H9 (cell line): ENCODE data around the gene RBMS3. TPM values are rescaled to one million over a fixed set of nuclear protein-coding genes. Genes with fewer than 3 reads are reported as not detected.

Experiments
- DNase-seq: peaks from one replicate; pipeline ENCODE4 v3.0.0-alpha.2; 2017
- H2AFZ ChIP-seq: one replicate; pipeline ENCODE4 v1.6.1; 2013; ENCODE audit warnings: mild to moderate bottlenecking, low read length, control low read depth, moderate library complexity
- H2AK5ac ChIP-seq: 2 replicates; pipeline ENCODE4 v1.6.1; 2013; ENCODE audit warnings: low read length, control low read depth, mixed read lengths; ENCODE audit not compliant: insufficient read length
- H2BK120ac ChIP-seq: one replicate; pipeline ENCODE4 v1.6.1; 2013; ENCODE audit warnings: low read depth, mild to moderate bottlenecking, low read length, control low read depth, inconsistent platforms; ENCODE audit not compliant: poor library complexity, severe bottlenecking
- H2BK12ac ChIP-seq: 2 replicates; pipeline ENCODE4 v1.6.1; 2013; ENCODE audit warnings: low read length, control low read depth, mixed read lengths, low read depth; ENCODE audit not compliant: insufficient read length
- H2BK15ac ChIP-seq: 2 replicates; pipeline ENCODE4 v1.6.1; 2013; ENCODE audit warnings: low read depth, low read length, control low read depth
- H2BK20ac ChIP-seq: one replicate; pipeline ENCODE4 v1.6.1; 2013; ENCODE audit warnings: low read depth, mild to moderate bottlenecking, low read length, control low read depth, inconsistent platforms; ENCODE audit not compliant: poor library complexity, severe bottlenecking
- H2BK5ac ChIP-seq: 2 replicates; pipeline ENCODE4 v1.6.1; 2013; ENCODE audit warnings: low read length, control low read depth, mixed read lengths; ENCODE audit not compliant: insufficient read length
- H3K14ac ChIP-seq: 2 replicates; pipeline ENCODE4 v1.6.1; 2013; ENCODE audit warnings: low read length, control low read depth; ENCODE audit not compliant: insufficient read depth
- H3K18ac ChIP-seq: 2 replicates; pipeline ENCODE4 v1.6.1; 2013; ENCODE audit warnings: low read depth, mild to moderate bottlenecking, mixed read lengths, low read length, control low read depth; ENCODE audit not compliant: insufficient read length
- H3K23ac ChIP-seq: 2 replicates; pipeline ENCODE4 v1.6.1; 2013; ENCODE audit warnings: low read length, control low read depth, mixed read lengths, low read depth; ENCODE audit not compliant: insufficient read length
- H3K23me2 ChIP-seq: 2 replicates; pipeline ENCODE4 v1.6.1; 2013; ENCODE audit warnings: low read depth, mild to moderate bottlenecking, mixed read lengths, low read length, control low read depth; ENCODE audit not compliant: insufficient read length, poor library complexity, severe bottlenecking
- H3K27ac ChIP-seq: 2 replicates; pipeline ENCODE4 v1.5.1; 2013; ENCODE audit warnings: low read length, control low read depth, mixed read lengths, low read depth; ENCODE audit not compliant: insufficient read length
- H3K27me3 ChIP-seq: 2 replicates; pipeline ENCODE4 v1.6.1; 2013; ENCODE audit warnings: low read length, control low read depth, inconsistent platforms; ENCODE audit not compliant: insufficient read depth
- H3K4ac ChIP-seq: 2 replicates; pipeline ENCODE4 v1.6.1; 2013; ENCODE audit warnings: low read depth, mild to moderate bottlenecking, control low read depth, inconsistent platforms, low read length, moderate library complexity
- H3K4me1 ChIP-seq: 2 replicates; pipeline ENCODE4 v1.6.1; 2013; ENCODE audit warnings: low read length, control low read depth, inconsistent platforms; ENCODE audit not compliant: insufficient read depth
- H3K4me2 ChIP-seq: 2 replicates; pipeline ENCODE4 v1.6.1; 2013; ENCODE audit warnings: low read length, control low read depth, mixed read lengths; ENCODE audit not compliant: insufficient read length, insufficient read depth
- H3K56ac ChIP-seq: 2 replicates; pipeline ENCODE4 v1.6.1; 2013; ENCODE audit warnings: low read depth, mild to moderate bottlenecking, mixed read lengths, low read length, control low read depth; ENCODE audit not compliant: insufficient read length
- H3K79me1 ChIP-seq: 2 replicates; pipeline ENCODE4 v1.6.1; 2013; ENCODE audit warnings: low read depth, mild to moderate bottlenecking, moderate library complexity, low read length, control low read depth, inconsistent platforms; ENCODE audit not compliant: insufficient read depth, poor library complexity, severe bottlenecking
- H3K79me2 ChIP-seq: 2 replicates; pipeline ENCODE4 v1.6.1; 2013; ENCODE audit warnings: low read length, control low read depth, inconsistent platforms; ENCODE audit not compliant: insufficient read depth
- H3K9ac ChIP-seq: 2 replicates; pipeline ENCODE4 v1.6.1; 2013; ENCODE audit warnings: low read length, control low read depth, mixed read lengths; ENCODE audit not compliant: insufficient read length; ENCODE audit errors: extremely low read depth
- H3K9me3 ChIP-seq: one replicate; pipeline ENCODE4 v1.6.1; 2013; ENCODE audit warnings: low read depth, low read length, inconsistent platforms; ENCODE audit not compliant: control insufficient read depth
- H3T11ph ChIP-seq: one replicate; pipeline ENCODE4 v1.6.1; 2013; ENCODE audit warnings: mild to moderate bottlenecking, low read length, control low read depth, inconsistent platforms
- H4K20me1 ChIP-seq: one replicate; pipeline ENCODE4 v1.6.1; 2013; ENCODE audit not compliant: control insufficient read depth, insufficient read length, insufficient read depth
- H4K5ac ChIP-seq: 2 replicates; pipeline ENCODE4 v1.6.1; 2013; ENCODE audit warnings: low read depth, mild to moderate bottlenecking, mixed read lengths, low read length, control low read depth; ENCODE audit not compliant: insufficient read length
- H4K8ac ChIP-seq: replicated peaks from 2 replicates; pipeline ENCODE4 v1.6.1; 2013; ENCODE audit warnings: low read length, control low read depth, mixed read lengths, low read depth; ENCODE audit not compliant: insufficient read length
- H4K91ac ChIP-seq: 2 replicates; pipeline ENCODE4 v1.6.1; 2013; ENCODE audit warnings: low read depth, mild to moderate bottlenecking, moderate library complexity, mixed read lengths, low read length, control low read depth; ENCODE audit not compliant: insufficient read length
- H3K27ac Mint-ChIP-seq, 3 experiments: 2 replicates in 2 of 3; 3 replicates in 1 of 3; pipeline ENCODE4 v1.8.0; 2020 to 2021; ENCODE audit warnings: mixed read lengths in 3 of 3, mild to moderate bottlenecking in 1 of 3, moderate library complexity in 1 of 3
- H3K27me3 Mint-ChIP-seq: 2 replicates; pipeline ENCODE4 v1.8.0; 2021; ENCODE audit warnings: low read depth, mild to moderate bottlenecking, moderate library complexity, mixed read lengths
- H3K36me3 Mint-ChIP-seq, 3 experiments: 2 replicates in 2 of 3; 3 replicates in 1 of 3; pipeline ENCODE4 v1.8.0; 2020 to 2021; ENCODE audit warnings: low read depth in 3 of 3, mixed read lengths in 3 of 3; ENCODE audit not compliant: insufficient read depth in 1 of 3
- H3K4me1 Mint-ChIP-seq, 2 experiments: 2 replicates each; pipeline ENCODE4 v1.8.0; 2020; ENCODE audit warnings: mixed read lengths in 2 of 2
- H3K4me3 Mint-ChIP-seq, 2 experiments: 2 replicates in 1 of 2; 3 replicates in 1 of 2; pipeline ENCODE4 v1.8.0; 2020 to 2021; ENCODE audit warnings: mild to moderate bottlenecking in 2 of 2, mixed read lengths in 2 of 2, moderate library complexity in 1 of 2
- H3K9me3 Mint-ChIP-seq, 2 experiments: 2 replicates in 1 of 2; 3 replicates in 1 of 2; pipeline ENCODE4 v1.8.0; 2020; ENCODE audit warnings: mild to moderate bottlenecking in 2 of 2, mixed read lengths in 2 of 2, moderate library complexity in 1 of 2
- CTCF ChIP-seq: fragments of 200-600 bp; sonication (generic); conservative IDR thresholded peaks from 3 replicates; pipeline ENCODE4 v1.8.0; 2021; ENCODE audit warnings: antibody characterized with exemption, mild to moderate bottlenecking
- total RNA-seq: library from RNA; stranded (reverse); gene quantifications from 2 replicates; pipeline ENCODE4 v1.2.1, GENCODE V29; 2021

The RBMS3 gene
- total RNA-seq, 1 experiment from 2014 or later = 8.1 TPM

GRCh38 chr3:29314727-29315088 is 33.8 kb downstream of the RBMS3 start:
- no peak overlapping the region for H3K9ac ChIP-seq
- no peak overlapping the region for H2BK20ac ChIP-seq
- H3K23me2 ChIP-seq = no peaks in the 10 kb centered on the region
- H3K4ac ChIP-seq = no peak overlapping the region
- no peak overlapping the region for H2BK120ac ChIP-seq
- H4K8ac ChIP-seq = no peak overlapping the region
- no peak overlapping the region for H3K4me2 ChIP-seq
- H3T11ph ChIP-seq = no peak overlapping the region
- H2AFZ ChIP-seq = no peak overlapping the region
- no peak overlapping the region for H4K5ac ChIP-seq
- H3K4me1 ChIP-seq = peaks cover 3% of the 10 kb centered on the region; the same call in 1 of the 2 replicates
- H3K9me3 ChIP-seq = no peaks in the 10 kb centered on the region
- Mint-ChIP-seq H3K9me3 (no peaks in the 10 kb centered on the region), H3K4me3 (no peak overlapping the region), H3K27me3 (no peaks in the 10 kb centered on the region), H3K4me1 (peaks cover 0 to 15% of the 10 kb centered on the region in 2 experiments; a peak in 2 of 4 replicates), H3K27ac (no peak overlapping the region), H3K36me3 (no peaks in the 10 kb centered on the region)
- DNase-seq = no peak
- no peak overlapping the region for H3K18ac ChIP-seq
- H3K79me2 ChIP-seq = no peaks in the 10 kb centered on the region
- no peaks in the 10 kb centered on the region for H3K27me3 ChIP-seq
- H2BK12ac ChIP-seq = no peak overlapping the region
- TF ChIP-seq CTCF = no peak
- no peak overlapping the region for H4K91ac ChIP-seq
- no peak overlapping the region for H3K27ac ChIP-seq
- H2BK5ac ChIP-seq = no peak overlapping the region
- H4K20me1 ChIP-seq = no peaks in the 10 kb centered on the region
- no peak overlapping the region for H3K23ac ChIP-seq
- H3K14ac ChIP-seq = no peak overlapping the region
- no peak overlapping the region for H2AK5ac ChIP-seq
- H3K56ac ChIP-seq = no peak overlapping the region
- H2BK15ac ChIP-seq = no peak overlapping the region
- H3K79me1 ChIP-seq = no peaks in the 10 kb centered on the region
